Osteoblast (primary cell): ENCODE measurements around the gene DIAPH3. TPM values are rescaled to one million over a fixed set of nuclear protein-coding genes. Genes with fewer than 3 reads are reported as not detected.
"Not testable (repeated sequence)": the region's sequence is repeated elsewhere in the genome, so short reads cannot be mapped to it uniquely, and the experiment has no call there.

Experiments used
- DNase-seq: peaks from one replicate; pipeline ENCODE4 v3.0.0; 2011; ENCODE audit warnings: low spot score, mixed read lengths; ENCODE audit not compliant: insufficient read length; ENCODE audit errors: missing footprints
- H2AFZ ChIP-seq: 2 replicates; pipeline ENCODE4 v1.6.0; 2011; ENCODE audit warnings: mild to moderate bottlenecking, low read length
- H3K27ac ChIP-seq: 2 replicates; pipeline ENCODE4 v1.5.1; 2011; ENCODE audit warnings: mild to moderate bottlenecking, low read depth, low read length, moderate library complexity
- H3K27me3 ChIP-seq: 2 replicates; pipeline ENCODE4 v1.6.0; 2012; ENCODE audit warnings: mild to moderate bottlenecking, control low read depth, inconsistent platforms, low read length, moderate library complexity; ENCODE audit not compliant: insufficient read depth
- H3K36me3 ChIP-seq: 2 replicates; pipeline ENCODE4 v1.5.1; 2011; ENCODE audit warnings: mild to moderate bottlenecking, low read length, control low read depth, moderate library complexity; ENCODE audit not compliant: insufficient read depth
- H3K4me1 ChIP-seq: 2 replicates; pipeline ENCODE4 v1.5.1; 2011; ENCODE audit warnings: mild to moderate bottlenecking, low read length, control low read depth, moderate library complexity; ENCODE audit not compliant: insufficient read depth
- H3K4me2 ChIP-seq: 2 replicates; pipeline ENCODE4 v1.6.0; 2011; ENCODE audit warnings: mild to moderate bottlenecking, low read length; ENCODE audit not compliant: insufficient read depth
- H3K4me3 ChIP-seq: fragments of 200-600 bp; sonication (generic); 3 replicates; pipeline ENCODE4 v1.5.1; 2012; ENCODE audit warnings: mild to moderate bottlenecking, low read length, inconsistent platforms; ENCODE audit not compliant: insufficient read depth
- H3K79me2 ChIP-seq: 2 replicates; pipeline ENCODE4 v1.6.0; 2012; ENCODE audit warnings: mild to moderate bottlenecking, low read length, control low read depth, inconsistent platforms; ENCODE audit not compliant: insufficient read depth
- H3K9me3 ChIP-seq: 2 replicates; pipeline ENCODE4 v1.5.1; 2011; ENCODE audit warnings: low read depth, low read length, control low read depth
- H4K20me1 ChIP-seq: 2 replicates; pipeline ENCODE4 v1.6.0; 2012; ENCODE audit warnings: mild to moderate bottlenecking, low read length, control low read depth; ENCODE audit not compliant: insufficient read depth
- CTCF ChIP-seq: IDR thresholded peaks from 2 replicates; pipeline ENCODE4 v1.5.1; 2011; ENCODE audit warnings: mild to moderate bottlenecking, low read depth, low read length, moderate library complexity; ENCODE audit errors: extremely low read depth
- total RNA-seq: library from RNA; depleted of rRNA; stranded (reverse); fragments of >200 nt; gene quantifications from 2 replicates; pipeline ENCODE4 v1.2.3, GENCODE V29; 2012

The DIAPH3 gene
- total RNA-seq, 1 donor, result 8.3 TPM

GRCh38 chr13:60047918-60048317, 115.8 kb downstream of the DIAPH3 start:
- Histone ChIP-seq H3K4me1 (peaks cover 5% of the 10 kb centered on the region), H3K27ac (no peak overlapping the region), H3K4me2 (no peak overlapping the region), H3K9me3 (no peaks in the 10 kb centered on the region), H2AFZ (no peak overlapping the region), H3K4me3 (no peak overlapping the region), H3K79me2 (peaks cover 3% of the 10 kb centered on the region), H4K20me1 (no peaks in the 10 kb centered on the region), H3K36me3 (no peaks in the 10 kb centered on the region), H3K27me3 (no peaks in the 10 kb centered on the region)
- no peak for DNase-seq
- TF ChIP-seq CTCF, result no peak

- Histone ChIP-seq H3K27ac (no peak overlapping the region), H3K4me1 (peaks cover 5% of the 10 kb centered on the region), H3K4me2 (no peak overlapping the region), H2AFZ (no peak overlapping the region), H4K20me1 (no peaks in the 10 kb centered on the region), H3K36me3 (no peaks in the 10 kb centered on the region), H3K4me3 (no peak overlapping the region), H3K27me3 (no peaks in the 10 kb centered on the region), H3K9me3 (no peaks in the 10 kb centered on the region), H3K79me2 (peaks cover 3% of the 10 kb centered on the region)
- no peak for DNase-seq
- TF ChIP-seq CTCF, result no peak
Measured at GRCh38 chr13:60044321-60044720, 119.4 kb downstream of the DIAPH3 start.

- Histone ChIP-seq H4K20me1 (no peaks in the 10 kb centered on the region), H3K4me2 (peak overlapping the region; percentile 28), H2AFZ (peak overlapping the region; percentile 59), H3K36me3 (no peaks in the 10 kb centered on the region), H3K27ac (no peak overlapping the region), H3K4me3 (no peak overlapping the region), H3K4me1 (peaks cover 5% of the 10 kb centered on the region), H3K9me3 (no peaks in the 10 kb centered on the region), H3K27me3 (no peaks in the 10 kb centered on the region), H3K79me2 (peaks cover 3% of the 10 kb centered on the region)
- no peak for TF ChIP-seq CTCF
- no peak for DNase-seq
Measured at GRCh38 chr13:60043262-60043661, 120.5 kb downstream of the DIAPH3 start.

- H3K4me1 ChIP-seq, H3K27me3 ChIP-seq, H3K27ac ChIP-seq, H4K20me1 ChIP-seq, H3K9me3 ChIP-seq, H3K36me3 ChIP-seq, H2AFZ ChIP-seq, H3K4me3 ChIP-seq, H3K79me2 ChIP-seq, H3K4me2 ChIP-seq, DNase-seq: not testable (repeated sequence)
Measured at GRCh38 chr13:60040668-60041067, 123.1 kb downstream of the DIAPH3 start.
